Activated T-helper 1 cell treated with anti-CD3 and anti-CD28 coated beads, Interleukin-12 subunit alpha, Interleukin-12 subunit beta, Interleukin-2, Interleukin-4 antibody, amounts not matched to agents 30 ng/mL and 10 ng/mL and 1 ng/mL, durations not matched to agents 14 hours and 24 hours and 36 hours (primary cell): ENCODE results near the gene CETN3. TPM values are rescaled to one million over a fixed set of nuclear protein-coding genes. Genes with fewer than 3 reads are reported as not detected.

Experiments
- DNase-seq: peaks from one replicate; pipeline ENCODE4 v3.0.0; 2021; ENCODE audit warnings: low spot score
- H3K27ac Mint-ChIP-seq: one replicate; pipeline ENCODE4 v1.8.0; 2021; ENCODE audit warnings: mild to moderate bottlenecking, mixed read lengths
- H3K27me3 Mint-ChIP-seq: one replicate; pipeline ENCODE4 v1.8.0; 2022; ENCODE audit warnings: mild to moderate bottlenecking, moderate library complexity, mixed read lengths; ENCODE audit not compliant: insufficient read depth
- H3K36me3 Mint-ChIP-seq: one replicate; pipeline ENCODE4 v1.8.0; 2021; ENCODE audit warnings: low read depth, mixed read lengths
- H3K4me1 Mint-ChIP-seq: one replicate; pipeline ENCODE4 v1.8.0; 2021; ENCODE audit warnings: low read depth, mixed read lengths
- H3K4me3 Mint-ChIP-seq: one replicate; pipeline ENCODE4 v1.8.0; 2021; ENCODE audit warnings: mild to moderate bottlenecking, moderate library complexity, mixed read lengths
- H3K9me3 Mint-ChIP-seq: one replicate; pipeline ENCODE4 v1.8.0; 2021; ENCODE audit warnings: mixed read lengths
- intact Hi-C: fragments of 100-400 bp; cut with micrococcal nuclease; formaldehyde crosslinking; loops from one replicate; pipeline ENCODE4 v1.15.1; 2024
- total RNA-seq: library from RNA; stranded (reverse); gene quantifications from 2 replicates; pipeline ENCODE4 v1.2.3, GENCODE V29; 2022

Gene CETN3
- total RNA-seq, 1 donor from 2014 or later, result 39.8 TPM

DNA sequence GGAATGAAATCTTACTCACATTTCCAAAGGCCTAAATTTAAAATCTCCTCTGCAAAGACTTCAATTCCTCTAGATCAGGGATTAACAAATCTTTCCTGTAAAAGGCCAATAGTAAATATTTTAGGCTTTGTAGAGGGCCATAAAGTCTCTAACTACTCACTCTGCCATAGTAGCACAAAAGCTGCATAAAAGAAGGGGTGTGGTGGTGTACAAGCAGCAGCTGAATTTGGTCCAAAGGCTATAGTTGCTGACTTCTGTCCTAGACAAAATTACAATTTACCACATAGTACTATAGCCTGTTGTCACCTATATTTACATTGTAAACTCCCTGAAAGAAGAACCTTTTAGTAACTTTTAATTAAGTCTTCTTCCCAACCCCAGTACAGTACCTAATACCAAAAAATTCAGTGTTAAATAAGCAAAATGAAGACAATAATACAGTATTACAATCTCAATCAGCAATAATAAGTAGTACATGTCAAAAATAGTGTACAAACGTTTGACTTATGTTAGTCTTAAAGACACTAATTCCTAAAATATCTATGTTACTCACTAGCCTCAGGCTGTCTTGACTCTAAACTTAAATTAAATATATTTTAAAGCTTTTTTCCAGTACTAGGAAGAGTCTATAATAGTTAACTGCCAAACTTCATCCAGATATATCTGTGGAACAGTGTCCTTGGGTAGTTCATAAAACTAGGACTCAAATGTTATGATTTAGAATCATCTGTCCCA lies 6.9 kb downstream of the CETN3 start:
- Mint-ChIP-seq H3K4me3 (no peak overlapping the region), H3K27ac (no peak overlapping the region), H3K9me3 (no peaks in the 10 kb centered on the region), H3K4me1 (peaks cover 31% of the 10 kb centered on the region), H3K27me3 (no peaks in the 10 kb centered on the region), H3K36me3 (peaks cover 19% of the 10 kb centered on the region)
- no peak for DNase-seq
- intact Hi-C loops, result no loop called here

DNA sequence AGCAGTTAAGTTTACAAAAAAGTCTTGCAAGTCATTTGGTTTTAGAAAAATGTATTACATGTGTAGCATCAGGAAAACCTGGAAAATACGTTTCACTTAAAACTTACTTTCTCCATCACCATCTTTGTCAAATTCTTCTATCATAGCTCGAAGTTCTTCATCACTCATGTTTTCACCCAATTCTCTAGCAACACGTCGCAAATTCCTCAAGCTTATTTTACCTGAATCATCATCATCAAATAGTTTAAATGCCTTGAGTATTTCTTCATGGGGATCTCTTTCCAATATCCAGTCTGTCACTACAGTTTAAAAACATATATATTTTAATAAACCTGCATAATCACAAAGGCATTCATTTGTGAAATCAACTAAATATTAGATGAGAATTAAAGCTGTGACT lies 10.3 kb downstream of the CETN3 start:
- intact Hi-C loops, result no loop called here
- Mint-ChIP-seq H3K36me3 (peaks cover 17% of the 10 kb centered on the region), H3K4me3 (no peak overlapping the region)

DNA sequence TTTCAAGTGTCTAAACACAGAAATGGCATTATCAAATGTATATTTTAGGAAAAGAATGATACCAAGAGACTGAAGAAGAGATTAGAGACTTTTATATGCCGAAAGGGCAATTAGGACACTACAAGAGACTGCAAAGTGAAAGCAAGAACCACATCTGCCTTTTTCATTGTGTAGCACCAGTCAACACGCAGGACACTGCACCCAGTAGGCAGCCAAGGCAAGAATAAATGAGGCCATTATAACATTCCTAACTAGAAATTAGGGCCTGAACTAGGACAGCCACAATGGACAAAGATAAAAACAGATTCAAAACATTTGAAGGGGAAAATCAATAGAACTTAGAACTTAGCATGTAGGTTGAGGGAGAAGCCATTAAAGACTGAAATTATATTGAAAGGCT lies 10.8 kb downstream of the CETN3 start:
- no peak overlapping the region for H3K27ac Mint-ChIP-seq
- H3K4me1 Mint-ChIP-seq, result peaks cover 13% of the 10 kb centered on the region
- no peaks in the 10 kb centered on the region for H3K27me3 Mint-ChIP-seq
- intact Hi-C loops, result no loop called here
- DNase-seq, result no peak
- no peak overlapping the region for H3K4me3 Mint-ChIP-seq
- peaks cover 17% of the 10 kb centered on the region for H3K36me3 Mint-ChIP-seq
- no peaks in the 10 kb centered on the region for H3K9me3 Mint-ChIP-seq

More for the DNA sequence above, 10.3 kb downstream of the CETN3 start:
- no peak for DNase-seq
- no peaks in the 10 kb centered on the region for H3K9me3 Mint-ChIP-seq
- peaks cover 13% of the 10 kb centered on the region for H3K4me1 Mint-ChIP-seq
- no peaks in the 10 kb centered on the region for H3K27me3 Mint-ChIP-seq
- H3K27ac Mint-ChIP-seq, result no peak overlapping the region

DNA sequence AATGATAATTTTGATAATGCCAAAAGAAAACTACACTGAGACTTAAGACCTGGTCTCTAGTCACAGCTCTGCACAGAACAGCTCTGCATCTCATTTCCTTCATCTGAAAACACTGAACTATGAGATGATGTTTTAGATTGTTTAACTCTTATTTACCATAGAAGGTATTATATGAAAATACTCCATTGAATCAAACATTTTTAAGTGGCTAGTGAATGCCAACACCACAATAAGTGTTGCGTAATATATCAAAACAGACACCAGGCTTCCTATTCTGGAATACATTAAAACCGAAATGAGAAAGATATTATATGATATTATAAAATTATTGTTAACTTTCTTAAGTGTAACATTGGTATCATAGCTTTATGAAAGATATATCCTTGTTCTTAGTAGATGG lies 14.6 kb downstream of the CETN3 start:
- no peak for DNase-seq
- intact Hi-C loops, result no loop called here
- H3K9me3 Mint-ChIP-seq, result no peaks in the 10 kb centered on the region
- H3K4me3 Mint-ChIP-seq, result no peak overlapping the region
- H3K27ac Mint-ChIP-seq, result no peak overlapping the region
- peaks cover 18% of the 10 kb centered on the region for H3K36me3 Mint-ChIP-seq
- H3K4me1 Mint-ChIP-seq, result peaks cover 13% of the 10 kb centered on the region
- H3K27me3 Mint-ChIP-seq, result no peaks in the 10 kb centered on the region

DNA sequence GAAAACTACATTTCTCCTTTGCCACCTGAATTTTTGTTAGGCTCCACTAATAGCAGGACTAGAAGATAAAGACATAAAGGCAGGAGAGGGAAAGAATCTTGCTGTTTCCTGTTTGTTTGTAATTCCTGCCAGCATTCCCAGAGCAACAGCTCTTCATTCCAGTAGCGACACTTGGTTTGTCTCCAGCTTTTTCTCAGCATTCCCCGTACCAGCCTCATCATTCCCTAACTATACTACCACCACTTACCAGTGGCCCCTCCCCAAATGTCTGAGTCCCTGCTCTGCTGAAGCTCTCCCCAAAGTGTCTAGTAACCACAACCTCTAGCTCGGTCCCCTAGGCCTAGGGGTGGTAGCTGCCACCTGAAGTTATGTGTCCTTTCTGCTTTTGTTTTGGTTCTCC lies 18.6 kb downstream of the CETN3 start:
- DNase-seq, result no peak
- Mint-ChIP-seq H3K27ac (no peak overlapping the region), H3K4me1 (no peaks in the 10 kb centered on the region), H3K27me3 (no peaks in the 10 kb centered on the region), H3K9me3 (no peaks in the 10 kb centered on the region), H3K4me3 (no peak overlapping the region), H3K36me3 (peaks cover 5% of the 10 kb centered on the region)
- intact Hi-C loops, result no loop called here

DNA sequence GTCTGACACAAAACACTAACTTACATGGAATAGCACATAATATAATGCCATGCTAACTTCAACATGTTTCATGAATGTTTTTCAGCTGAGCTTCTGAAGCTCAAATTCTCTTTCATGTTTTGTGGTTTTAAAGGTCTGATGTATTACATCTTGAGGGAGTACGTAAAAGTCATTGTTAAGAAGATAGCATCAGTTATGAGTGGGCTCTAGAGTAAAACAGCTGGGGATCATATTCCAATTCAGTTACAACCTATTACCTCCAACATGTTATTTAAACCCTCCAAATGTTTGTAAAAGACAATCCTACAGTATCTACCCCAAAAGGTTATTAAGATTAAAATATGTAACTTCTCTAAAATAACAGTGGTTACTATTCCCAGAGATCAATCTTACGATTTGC lies 19.2 kb downstream of the CETN3 start:
- Mint-ChIP-seq H3K4me1 (no peaks in the 10 kb centered on the region), H3K27me3 (no peaks in the 10 kb centered on the region), H3K27ac (no peak overlapping the region), H3K9me3 (no peaks in the 10 kb centered on the region), H3K4me3 (no peak overlapping the region), H3K36me3 (peaks cover 5% of the 10 kb centered on the region)
- DNase-seq, result no peak
- intact Hi-C loops, result no loop called here

DNA sequence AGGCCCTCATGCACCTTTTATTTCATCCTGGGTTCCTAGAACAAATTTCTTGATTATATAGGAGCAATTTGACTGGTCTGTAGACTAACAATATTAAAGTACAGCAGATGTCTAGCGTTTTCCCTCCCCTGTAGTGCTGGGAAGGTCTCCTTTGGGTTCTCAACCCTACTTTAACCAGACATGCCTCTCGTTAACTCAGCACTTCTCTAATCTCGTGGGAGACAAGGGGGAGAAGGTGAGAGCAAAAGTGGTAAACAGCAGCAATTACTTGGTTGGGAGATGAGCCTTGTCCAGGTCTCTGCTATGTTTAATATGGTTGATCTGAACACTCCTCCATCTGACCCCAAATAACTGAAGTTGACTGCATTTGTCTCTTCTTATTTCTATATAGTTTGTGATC lies 22.0 kb downstream of the CETN3 start:
- Mint-ChIP-seq H3K27ac (no peak overlapping the region), H3K9me3 (no peaks in the 10 kb centered on the region), H3K4me1 (no peaks in the 10 kb centered on the region), H3K27me3 (no peaks in the 10 kb centered on the region), H3K4me3 (no peak overlapping the region), H3K36me3 (peaks cover 3% of the 10 kb centered on the region)
- intact Hi-C loops, result loop anchor here (5.0 kb wide), 1 partner anchor 395 kb away; no protein-coding TSS in a partner anchor
- DNase-seq, result no peak

DNA sequence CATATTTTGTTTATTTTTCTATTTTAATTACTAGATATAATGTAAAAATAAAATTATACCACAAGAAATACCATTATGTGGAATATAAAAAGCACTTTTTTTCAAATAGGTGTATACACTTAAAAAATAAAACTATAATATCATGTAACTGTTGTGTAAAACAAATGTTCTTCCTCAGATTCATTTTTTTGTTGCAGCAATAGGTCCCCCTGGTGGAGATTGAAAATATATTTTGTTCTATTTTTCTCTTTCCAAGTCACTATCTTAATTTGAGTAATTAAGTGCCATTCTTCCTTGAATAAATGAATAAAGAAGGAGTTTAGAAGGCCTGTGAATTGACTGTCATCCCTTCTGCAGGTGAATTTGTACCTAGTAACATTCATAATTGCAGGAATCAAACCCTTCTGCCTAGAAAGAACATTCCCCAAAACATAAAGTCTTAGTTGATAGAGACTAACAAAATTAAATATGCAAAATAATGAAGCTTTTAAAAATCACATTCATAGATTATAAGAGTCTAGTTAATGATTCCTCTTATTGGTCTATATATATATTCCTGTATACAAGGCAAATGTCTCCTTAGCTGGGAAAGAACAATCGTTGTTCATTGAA lies 23.4 kb downstream of the CETN3 start:
- Mint-ChIP-seq H3K27ac (no peak overlapping the region), H3K4me1 (no peaks in the 10 kb centered on the region), H3K36me3 (no peaks in the 10 kb centered on the region), H3K4me3 (no peak overlapping the region), H3K27me3 (no peaks in the 10 kb centered on the region), H3K9me3 (no peaks in the 10 kb centered on the region)
- intact Hi-C loops, result loop anchor here (5.0 kb wide), 1 partner anchor 396 kb away; no protein-coding TSS in a partner anchor
- no peak for DNase-seq

DNA sequence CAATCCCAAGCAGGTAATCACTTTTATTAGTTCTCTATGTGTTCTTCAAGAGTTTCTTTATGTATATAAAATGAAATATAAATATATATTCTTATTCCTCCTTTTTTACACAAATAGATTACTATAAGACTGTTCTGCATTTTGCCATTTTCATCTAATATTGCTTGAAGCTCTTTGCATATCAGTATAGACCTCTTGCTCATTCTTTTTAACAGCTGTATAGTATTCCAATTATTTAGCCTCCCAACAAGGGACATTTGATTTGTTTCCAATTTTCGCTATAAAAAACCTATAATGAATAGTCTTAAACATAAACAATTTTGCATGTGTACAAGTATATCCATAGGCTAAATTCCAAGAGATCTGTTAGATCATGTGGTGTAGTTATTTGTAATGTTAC lies 25.2 kb downstream of the CETN3 start:
- Mint-ChIP-seq H3K4me3 (no peak overlapping the region), H3K36me3 (no peaks in the 10 kb centered on the region), H3K27me3 (no peaks in the 10 kb centered on the region), H3K9me3 (no peaks in the 10 kb centered on the region), H3K27ac (no peak overlapping the region), H3K4me1 (no peaks in the 10 kb centered on the region)
- no peak for DNase-seq
- intact Hi-C loops, result no loop called here

DNA sequence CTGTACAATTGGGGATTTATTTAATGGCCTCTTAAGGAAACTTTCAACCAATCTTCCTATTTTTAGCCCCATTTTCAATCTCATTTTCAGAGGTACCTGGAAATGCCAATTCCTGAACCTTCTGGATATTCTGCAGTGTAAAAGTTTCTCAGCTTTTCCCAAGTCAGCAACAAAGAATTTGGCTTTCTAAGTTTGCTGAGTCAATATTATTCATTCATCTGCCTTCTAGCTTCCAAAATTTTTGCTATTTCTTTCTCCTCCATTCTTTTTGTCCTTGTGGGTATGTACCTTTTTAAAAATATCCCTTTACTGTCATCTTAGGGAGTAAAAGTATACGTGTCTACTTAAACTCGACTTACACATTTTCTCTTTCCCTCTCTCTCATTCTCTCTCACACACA lies 25.7 kb downstream of the CETN3 start:
- Mint-ChIP-seq H3K4me1 (no peaks in the 10 kb centered on the region), H3K9me3 (no peaks in the 10 kb centered on the region), H3K27me3 (no peaks in the 10 kb centered on the region), H3K27ac (no peak overlapping the region), H3K36me3 (no peaks in the 10 kb centered on the region), H3K4me3 (no peak overlapping the region)
- intact Hi-C loops, result no loop called here
- no peak for DNase-seq

DNA sequence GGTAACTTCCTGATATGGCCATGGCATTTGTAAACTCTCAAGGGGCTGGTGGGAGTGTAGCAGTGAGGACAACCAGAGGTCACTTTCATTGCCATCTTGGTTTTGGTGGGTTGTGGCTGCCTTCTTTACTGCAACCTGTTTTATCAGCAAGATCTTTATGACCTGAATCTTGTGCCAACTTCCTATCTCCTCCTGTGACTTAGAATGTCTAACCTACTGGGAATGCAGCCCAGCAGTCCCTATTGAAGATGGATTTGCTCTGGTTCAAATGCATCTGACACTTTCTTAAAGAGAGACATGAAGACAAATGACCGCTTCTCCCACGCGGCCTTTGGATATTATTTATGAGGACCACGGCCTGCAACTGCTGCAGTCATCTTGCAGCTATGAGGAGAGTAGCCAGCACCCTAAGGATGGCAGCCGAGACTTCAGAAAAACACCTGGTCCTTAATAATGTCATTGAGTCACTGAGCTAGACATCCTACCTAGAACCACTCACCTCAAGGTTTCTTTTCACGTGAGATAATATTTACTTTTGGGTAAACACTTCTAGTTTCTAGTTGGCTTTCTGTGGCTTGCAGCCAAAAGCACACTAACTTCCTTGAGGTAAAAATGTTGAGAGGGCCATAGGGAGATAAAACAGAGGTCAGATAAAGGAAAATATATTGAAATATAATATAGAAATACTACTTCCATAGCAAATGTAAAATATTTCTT lies 28.2 kb downstream of the CETN3 start:
- intact Hi-C loops, result no loop called here
- H3K36me3 Mint-ChIP-seq, result no peaks in the 10 kb centered on the region
- H3K27ac Mint-ChIP-seq, result no peak overlapping the region
- H3K9me3 Mint-ChIP-seq, result no peaks in the 10 kb centered on the region
- no peaks in the 10 kb centered on the region for H3K27me3 Mint-ChIP-seq
- no peak overlapping the region for H3K4me3 Mint-ChIP-seq
- no peaks in the 10 kb centered on the region for H3K4me1 Mint-ChIP-seq
- no peak for DNase-seq

DNA sequence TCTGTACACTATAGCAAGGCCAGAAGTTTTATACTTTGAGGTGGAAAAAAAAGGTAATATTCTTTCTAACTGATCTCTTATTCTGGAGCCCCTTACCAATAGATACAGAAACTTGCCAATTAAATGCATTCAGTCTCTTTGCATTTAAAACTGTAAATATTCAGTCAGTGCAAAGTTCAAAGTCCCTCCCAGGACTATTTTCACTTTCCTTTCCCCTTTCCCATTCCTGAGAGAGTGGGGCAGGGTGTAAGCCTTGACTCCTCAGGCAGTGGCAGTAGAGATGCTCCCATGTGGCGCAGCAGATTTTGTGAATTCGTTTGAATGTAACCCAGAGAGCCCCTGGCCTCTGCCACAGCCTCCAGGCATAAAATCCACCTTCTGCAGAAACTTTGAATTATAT lies 29.9 kb downstream of the CETN3 start:
- H3K27ac Mint-ChIP-seq, result no peak overlapping the region
- no peaks in the 10 kb centered on the region for H3K27me3 Mint-ChIP-seq
- H3K4me1 Mint-ChIP-seq, result no peaks in the 10 kb centered on the region
- DNase-seq, result no peak
- H3K4me3 Mint-ChIP-seq, result no peak overlapping the region
- no peaks in the 10 kb centered on the region for H3K36me3 Mint-ChIP-seq
- intact Hi-C loops, result no loop called here
- H3K9me3 Mint-ChIP-seq, result no peaks in the 10 kb centered on the region

DNA sequence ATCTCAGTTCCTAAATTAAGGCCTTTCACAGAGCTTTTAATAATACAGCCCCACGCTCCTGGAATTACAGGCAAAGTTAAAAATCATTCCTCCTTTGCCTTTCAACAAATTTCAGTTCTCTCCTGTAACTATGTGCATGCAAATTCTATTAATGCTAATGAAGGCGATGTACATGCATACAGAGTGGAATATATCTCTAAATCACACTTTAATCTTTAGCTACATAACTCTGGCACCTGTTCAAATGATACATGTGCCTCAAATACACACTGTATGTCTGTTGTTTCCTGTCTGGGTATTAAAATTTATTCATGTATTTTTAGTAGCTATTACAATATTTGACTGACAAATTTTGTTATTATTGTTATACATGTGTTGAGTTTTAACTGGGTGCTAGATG lies 30.8 kb downstream of the CETN3 start:
- DNase-seq, result no peak
- intact Hi-C loops, result no loop called here
- Mint-ChIP-seq H3K4me1 (no peaks in the 10 kb centered on the region), H3K27me3 (no peaks in the 10 kb centered on the region), H3K27ac (no peak overlapping the region), H3K36me3 (no peaks in the 10 kb centered on the region), H3K4me3 (no peak overlapping the region), H3K9me3 (no peaks in the 10 kb centered on the region)
